HCT116 (cell line): ENCODE results near the gene HOMER3. TPM values are rescaled to one million over a fixed set of nuclear protein-coding genes. Genes with fewer than 3 reads are reported as not detected.
A peak's percentile ranks its signal among the peaks of the same experiment; 100 is the strongest.

ENCODE experiments used
- ATAC-seq: fragments of 200-7000 bp; cut with Tn5 transposase; 2 replicates; pipeline ENCODE4 v1.9.1; 2020; ENCODE audit warnings: mild to moderate bottlenecking, moderate library complexity
- BruUV-seq: library from RNA; stranded (reverse); fragments of 400-500 nt; replicated peaks from 2 replicates; lab custom pipeline; 2021; lab: Mats Ljungman, UMichigan
- CTCF ChIA-PET: fragments of 300-600 bp; sonication (Branson Sonifier 250); formaldehyde crosslinking; loops from one replicate; lab custom pipeline; 2021; ENCODE audit warnings: antibody characterized with exemption; lab: Charles Lee
- POLR2A ChIA-PET: fragments of 300-600, 350-600 bp; sonication (Branson Sonifier 250); formaldehyde crosslinking; loops from one replicate; lab custom pipeline; 2021; ENCODE audit warnings: antibody characterized with exemption; lab: Charles Lee
- RAD21 ChIA-PET, 2 experiments: fragments of 300-600 bp; sonication (Branson Sonifier 250); formaldehyde crosslinking; loops; one replicate each; lab custom pipeline; 2023; ENCODE audit warnings: low total read pairs in 2 of 2; ENCODE audit not compliant: uncharacterized antibody in 2 of 2, unreplicated experiment in 2 of 2, low non-redundant PET in 1 of 2; lab: Charles Lee
- DNase-seq: peaks from one replicate; pipeline ENCODE4 v3.0.0-alpha.2; 2010; ENCODE audit warnings: low read depth, low spot score
- H2AFZ ChIP-seq: fragments of 200-600 bp; shearing (Covaris generic), sonication (generic); 2 replicates; pipeline ENCODE4 v1.6.1; 2017; ENCODE audit warnings: low read depth, mixed run types, mixed read lengths, antibody characterized with exemption, low read length; ENCODE audit not compliant: poor library complexity, severe bottlenecking
- H3K27ac ChIP-seq: 2 replicates; pipeline ENCODE4 v1.5.1; 2012; ENCODE audit warnings: low read depth, low read length
- H3K27me3 ChIP-seq: fragments of 200-600 bp; sonication (generic); 2 replicates; pipeline ENCODE4 v1.6.1; 2016; ENCODE audit warnings: mixed run types, low read length, mixed read lengths; ENCODE audit not compliant: insufficient read depth
- H3K36me3 ChIP-seq, 2 experiments: fragments of 200-500 bp in 1 of 2; fragments of 200-600 bp in 1 of 2; sonication (Bioruptor generic) in 1 of 2; sonication (generic) in 1 of 2; 2 replicates each; pipeline versions ENCODE4 v1.5.1 to v1.6.1; 2014 to 2016; ENCODE audit warnings: low read length in 2 of 2, inconsistent platforms in 1 of 2, mixed read lengths in 1 of 2, mixed run types in 1 of 2; ENCODE audit not compliant: insufficient read depth in 2 of 2, control insufficient read depth in 1 of 2
- H3K4me1 ChIP-seq, 2 experiments: fragments of 200-600 bp in 1 of 2; sonication (generic) in 1 of 2; 2 replicates each; pipeline versions ENCODE4 v1.5.1 to v1.6.1; 2012 to 2017; ENCODE audit warnings: low read length in 2 of 2, inconsistent platforms in 1 of 2, mild to moderate bottlenecking in 1 of 2, mixed read lengths in 1 of 2, mixed run types in 1 of 2, moderate library complexity in 1 of 2; ENCODE audit not compliant: insufficient read depth in 2 of 2, control insufficient read depth in 1 of 2
- H3K4me2 ChIP-seq: fragments of 200-600 bp; sonication (generic); 2 replicates; pipeline ENCODE4 v1.6.1; 2017; ENCODE audit warnings: mixed run types, low read length, mixed read lengths
- H3K4me3 ChIP-seq, 2 experiments: fragments of 200-600 bp in 1 of 2; sonication (generic) in 1 of 2; replicated peaks in 1 of 2; 2 replicates each; pipeline ENCODE4 v1.5.1; 2011 to 2016; ENCODE audit warnings: low read length in 2 of 2, control low read depth in 1 of 2, low read depth in 1 of 2, mild to moderate bottlenecking in 1 of 2, mixed read lengths in 1 of 2, mixed run types in 1 of 2
- H3K79me2 ChIP-seq: fragments of 200-600 bp; sonication (generic); 2 replicates; pipeline ENCODE4 v1.6.1; 2017; ENCODE audit warnings: mild to moderate bottlenecking, mixed run types, low read length, moderate library complexity, mixed read lengths; ENCODE audit not compliant: insufficient read depth
- H3K9ac ChIP-seq: fragments of 200-600 bp; sonication (generic); 2 replicates; pipeline ENCODE4 v1.6.1; 2016; ENCODE audit warnings: low read length, mixed read lengths
- H3K9me2 ChIP-seq: fragments of 200-600 bp; sonication (generic), shearing (Covaris generic); 2 replicates; pipeline ENCODE4 v1.6.1; 2017; ENCODE audit warnings: mixed run types, mild to moderate bottlenecking, moderate library complexity; ENCODE audit not compliant: insufficient read depth
- H3K9me3 ChIP-seq, 2 experiments: fragments of 200-500 bp in 1 of 2; fragments of 200-600 bp in 1 of 2; sonication (Bioruptor generic) in 1 of 2; sonication (generic) in 1 of 2; 2 replicates each; pipeline ENCODE4 v1.6.1; 2014 to 2017; ENCODE audit warnings: low read length in 2 of 2, mixed read lengths in 2 of 2, inconsistent platforms in 1 of 2, low read depth in 1 of 2, mild to moderate bottlenecking in 1 of 2, mixed run types in 1 of 2, moderate library complexity in 1 of 2; ENCODE audit not compliant: control insufficient read depth in 1 of 2, insufficient read depth in 1 of 2
- H4K20me1 ChIP-seq: fragments of 200-600 bp; sonication (generic), shearing (Covaris generic); 2 replicates; pipeline ENCODE4 v1.6.1; 2017; ENCODE audit warnings: mixed run types, mild to moderate bottlenecking, moderate library complexity; ENCODE audit not compliant: insufficient read depth
- CBX3 ChIP-seq: IDR thresholded peaks from 2 replicates; pipeline ENCODE4 v1.6.1; 2012; ENCODE audit warnings: low read depth
- CEBPB ChIP-seq: IDR thresholded peaks from 2 replicates; pipeline ENCODE4 v1.6.1; 2012; ENCODE audit warnings: low read depth
- EGR1 ChIP-seq: IDR thresholded peaks from 2 replicates; pipeline ENCODE4 v1.6.1; 2012; ENCODE audit warnings: low read depth
- ELF1 ChIP-seq: IDR thresholded peaks from 2 replicates; pipeline ENCODE4 v1.6.1; 2012; ENCODE audit warnings: low read depth, borderline replicate concordance
- EZH2phosphoT487 ChIP-seq: fragments of 200-600 bp; IDR thresholded peaks from 2 replicates; pipeline ENCODE4 v1.6.1; 2018; ENCODE audit warnings: antibody characterized with exemption, borderline replicate concordance
- JUND ChIP-seq: IDR thresholded peaks from 2 replicates; pipeline ENCODE4 v1.6.1; 2012
- POLR2A ChIP-seq: IDR thresholded peaks from 2 replicates; pipeline ENCODE4 v1.7.0; 2011; ENCODE audit warnings: borderline replicate concordance; ENCODE audit not compliant: insufficient read depth, insufficient read length; ENCODE audit errors: extremely low read depth
- SIN3A ChIP-seq: IDR thresholded peaks from 2 replicates; pipeline ENCODE4 v1.6.1; 2012; ENCODE audit warnings: low read depth
- SRF ChIP-seq: IDR thresholded peaks from 2 replicates; pipeline ENCODE4 v1.6.1; 2012; ENCODE audit warnings: low read depth
- TCF7L2 ChIP-seq: IDR thresholded peaks from 2 replicates; pipeline ENCODE4 v1.7.0; 2011; ENCODE audit warnings: borderline replicate concordance, inconsistent platforms; ENCODE audit not compliant: insufficient read depth, insufficient read length; ENCODE audit errors: extremely low read depth
- ZFX ChIP-seq: fragments of 450-650 bp; IDR thresholded peaks from 2 replicates; pipeline ENCODE4 v1.6.1; 2017
- ZNF274 ChIP-seq: fragments of 200-500 bp; sonication (Bioruptor generic); IDR thresholded peaks from 2 replicates; pipeline ENCODE4 v1.6.1; 2014; ENCODE audit warnings: mild to moderate bottlenecking, low read depth, low read length, inconsistent platforms
- intact Hi-C: fragments of 100-400 bp; cut with micrococcal nuclease; formaldehyde crosslinking; loops from 2 replicates; pipeline ENCODE4 v1.10.0; 2022
- total RNA-seq: library from RNA; stranded (reverse); gene quantifications from one replicate; pipeline ENCODE4 v1.2.1, GENCODE V29; 2021; ENCODE audit not compliant: unreplicated experiment
- TF ChIP-seq, protein P1 (sequence below): IDR thresholded peaks from 2 replicates; pipeline ENCODE4 v1.6.1; 2012
- TF ChIP-seq, protein P2 (sequence below): IDR thresholded peaks from 2 replicates; pipeline ENCODE4 v1.6.1; 2011; ENCODE audit warnings: mild to moderate bottlenecking, low read length, moderate library complexity; ENCODE audit not compliant: insufficient replicate concordance; ENCODE audit errors: extremely low read depth
- TF ChIP-seq, protein P3 (sequence below): IDR thresholded peaks from 2 replicates; pipeline ENCODE4 v1.6.1; 2012; ENCODE audit warnings: low read depth
- TF ChIP-seq, protein P4 (sequence below): IDR thresholded peaks from 2 replicates; pipeline ENCODE4 v1.6.1; 2012

HOMER3 gene
- total RNA-seq, 1 experiment from 2014 or later, result 45.2 TPM

DNA sequence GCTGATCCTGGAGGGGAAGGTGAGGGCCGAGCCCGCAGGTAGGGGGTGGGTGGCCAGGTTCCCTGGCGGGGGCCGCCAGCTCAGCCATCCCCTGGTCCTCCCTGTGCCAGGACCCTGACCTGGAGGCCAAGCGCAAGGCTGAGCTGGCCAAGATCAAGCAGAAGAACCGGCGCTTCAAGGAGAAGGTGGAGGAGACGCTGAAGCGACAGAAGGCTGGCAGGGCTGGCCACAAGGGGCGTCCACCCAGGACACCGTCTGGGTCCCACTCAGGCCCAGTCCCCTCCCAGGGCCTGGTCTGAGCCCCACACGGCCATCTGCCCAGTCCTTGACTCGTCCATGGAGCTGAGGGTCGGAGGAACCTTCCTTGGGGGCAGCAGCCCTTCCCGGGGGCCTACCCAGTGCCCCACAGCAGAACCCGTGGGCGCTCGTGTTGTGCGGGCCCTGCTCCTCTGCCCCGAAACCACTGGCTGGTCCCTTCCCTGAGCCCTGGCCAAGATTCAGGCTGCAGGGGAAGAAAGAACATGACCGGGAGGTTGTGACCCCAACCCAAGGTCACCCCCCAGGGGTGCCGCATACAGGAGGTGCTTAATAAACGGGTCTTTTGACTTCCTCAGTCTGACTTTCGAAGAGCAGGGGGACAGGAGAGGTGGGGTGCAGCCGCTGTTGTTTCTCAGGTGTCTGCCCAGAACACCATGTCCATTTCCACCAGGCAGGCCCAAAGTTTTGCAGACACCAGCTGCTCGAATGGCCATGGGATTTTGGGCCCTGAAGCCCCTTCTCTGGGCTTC lies 12.8 kb downstream of the HOMER3 start:
- Histone ChIP-seq H3K4me2 (no peak overlapping the region), H2AFZ (no peak overlapping the region), H3K9ac (no peak overlapping the region), H4K20me1 (no peaks in the 10 kb centered on the region), H3K4me3 (no peak overlapping the region), H3K9me3 (no peaks in the 10 kb centered on the region), H3K79me2 (no peaks in the 10 kb centered on the region), H3K4me1 (peaks cover 6 to 14% of the 10 kb centered on the region in 2 experiments; a peak in 3 of 4 replicates), H3K36me3 (peaks cover 16 to 35% of the 10 kb centered on the region in 2 experiments; a peak in 3 of 4 replicates), H3K27ac (no peak overlapping the region), H3K9me2 (no peaks in the 10 kb centered on the region), H3K27me3 (no peaks in the 10 kb centered on the region)
- TSS peak; percentile 27 for BruUV-seq
- DNase-seq, result no peak
- POLR2A ChIA-PET, result no interaction called here
- intact Hi-C loops, result no loop called here
- CTCF ChIA-PET, result no interaction called here
- TF ChIP-seq CEBPB (no peak), EZH2phosphoT487 (no peak), SRF (no peak), POLR2A (no peak), CBX3 (no peak), SIN3A (no peak), TCF7L2 (no peak), ZNF274 (no peak), ZFX (no peak), EGR1 (no peak), ELF1 (no peak), JUND (no peak)
- TF ChIP-seq, protein P1, sequence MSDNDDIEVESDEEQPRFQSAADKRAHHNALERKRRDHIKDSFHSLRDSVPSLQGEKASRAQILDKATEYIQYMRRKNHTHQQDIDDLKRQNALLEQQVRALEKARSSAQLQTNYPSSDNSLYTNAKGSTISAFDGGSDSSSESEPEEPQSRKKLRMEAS, result no peak
- TF ChIP-seq, protein P2, sequence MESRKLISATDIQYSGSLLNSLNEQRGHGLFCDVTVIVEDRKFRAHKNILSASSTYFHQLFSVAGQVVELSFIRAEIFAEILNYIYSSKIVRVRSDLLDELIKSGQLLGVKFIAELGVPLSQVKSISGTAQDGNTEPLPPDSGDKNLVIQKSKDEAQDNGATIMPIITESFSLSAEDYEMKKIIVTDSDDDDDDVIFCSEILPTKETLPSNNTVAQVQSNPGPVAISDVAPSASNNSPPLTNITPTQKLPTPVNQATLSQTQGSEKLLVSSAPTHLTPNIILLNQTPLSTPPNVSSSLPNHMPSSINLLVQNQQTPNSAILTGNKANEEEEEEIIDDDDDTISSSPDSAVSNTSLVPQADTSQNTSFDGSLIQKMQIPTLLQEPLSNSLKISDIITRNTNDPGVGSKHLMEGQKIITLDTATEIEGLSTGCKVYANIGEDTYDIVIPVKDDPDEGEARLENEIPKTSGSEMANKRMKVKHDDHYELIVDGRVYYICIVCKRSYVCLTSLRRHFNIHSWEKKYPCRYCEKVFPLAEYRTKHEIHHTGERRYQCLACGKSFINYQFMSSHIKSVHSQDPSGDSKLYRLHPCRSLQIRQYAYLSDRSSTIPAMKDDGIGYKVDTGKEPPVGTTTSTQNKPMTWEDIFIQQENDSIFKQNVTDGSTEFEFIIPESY, result no peak
- TF ChIP-seq, protein P3, sequence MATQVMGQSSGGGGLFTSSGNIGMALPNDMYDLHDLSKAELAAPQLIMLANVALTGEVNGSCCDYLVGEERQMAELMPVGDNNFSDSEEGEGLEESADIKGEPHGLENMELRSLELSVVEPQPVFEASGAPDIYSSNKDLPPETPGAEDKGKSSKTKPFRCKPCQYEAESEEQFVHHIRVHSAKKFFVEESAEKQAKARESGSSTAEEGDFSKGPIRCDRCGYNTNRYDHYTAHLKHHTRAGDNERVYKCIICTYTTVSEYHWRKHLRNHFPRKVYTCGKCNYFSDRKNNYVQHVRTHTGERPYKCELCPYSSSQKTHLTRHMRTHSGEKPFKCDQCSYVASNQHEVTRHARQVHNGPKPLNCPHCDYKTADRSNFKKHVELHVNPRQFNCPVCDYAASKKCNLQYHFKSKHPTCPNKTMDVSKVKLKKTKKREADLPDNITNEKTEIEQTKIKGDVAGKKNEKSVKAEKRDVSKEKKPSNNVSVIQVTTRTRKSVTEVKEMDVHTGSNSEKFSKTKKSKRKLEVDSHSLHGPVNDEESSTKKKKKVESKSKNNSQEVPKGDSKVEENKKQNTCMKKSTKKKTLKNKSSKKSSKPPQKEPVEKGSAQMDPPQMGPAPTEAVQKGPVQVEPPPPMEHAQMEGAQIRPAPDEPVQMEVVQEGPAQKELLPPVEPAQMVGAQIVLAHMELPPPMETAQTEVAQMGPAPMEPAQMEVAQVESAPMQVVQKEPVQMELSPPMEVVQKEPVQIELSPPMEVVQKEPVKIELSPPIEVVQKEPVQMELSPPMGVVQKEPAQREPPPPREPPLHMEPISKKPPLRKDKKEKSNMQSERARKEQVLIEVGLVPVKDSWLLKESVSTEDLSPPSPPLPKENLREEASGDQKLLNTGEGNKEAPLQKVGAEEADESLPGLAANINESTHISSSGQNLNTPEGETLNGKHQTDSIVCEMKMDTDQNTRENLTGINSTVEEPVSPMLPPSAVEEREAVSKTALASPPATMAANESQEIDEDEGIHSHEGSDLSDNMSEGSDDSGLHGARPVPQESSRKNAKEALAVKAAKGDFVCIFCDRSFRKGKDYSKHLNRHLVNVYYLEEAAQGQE, result no peak
- TF ChIP-seq, protein P4, sequence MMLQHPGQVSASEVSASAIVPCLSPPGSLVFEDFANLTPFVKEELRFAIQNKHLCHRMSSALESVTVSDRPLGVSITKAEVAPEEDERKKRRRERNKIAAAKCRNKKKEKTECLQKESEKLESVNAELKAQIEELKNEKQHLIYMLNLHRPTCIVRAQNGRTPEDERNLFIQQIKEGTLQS, result no peak
- no peak for ATAC-seq
- RAD21 ChIA-PET, result no interaction called here
